Skeletal muscle cell (primary cell): ENCODE results near the gene TRMT44.
A peak's percentile ranks its signal among the peaks of the same experiment; 100 is the strongest.

ENCODE experiments used
- DNase-seq: peaks from one replicate; pipeline ENCODE4 v3.0.0-alpha.2; 2010; ENCODE audit warnings: low read depth
- H3K4me3 ChIP-seq: 2 replicates; pipeline ENCODE4 v1.5.1; 2011; ENCODE audit warnings: low read depth, mild to moderate bottlenecking, control low read depth, low read length, moderate library complexity

Gene TRMT44

GRCh38 chr4:8431553-8431952, 9.0 kb upstream of the TRMT44 start:
- no peak overlapping the region for H3K4me3 ChIP-seq
- DNase-seq, result no peak

GRCh38 chr4:8433136-8433535, 7.4 kb upstream of the TRMT44 start:
- DNase-seq, result no peak
- no peak overlapping the region for H3K4me3 ChIP-seq

GRCh38 chr4:8434251-8435073, 6.1 kb upstream of the TRMT44 start:
- no peak overlapping the region for H3K4me3 ChIP-seq
- no peak for DNase-seq

GRCh38 chr4:8435656-8436121, 4.9 kb upstream of the TRMT44 start:
- H3K4me3 ChIP-seq, result peak overlapping the region; percentile 30
- DNase-seq, result no peak

GRCh38 chr4:8437281-8437680, 3.3 kb upstream of the TRMT44 start:
- no peak for DNase-seq
- H3K4me3 ChIP-seq, result no peak overlapping the region

- DNase-seq, result no peak
- no peak overlapping the region for H3K4me3 ChIP-seq
These were observed 1.8 kb upstream of the TRMT44 start for GRCh38 chr4:8438743-8439142.

- H3K4me3 ChIP-seq, result no peak overlapping the region
- no peak for DNase-seq
These were observed 1.4 kb upstream of the TRMT44 start for GRCh38 chr4:8439168-8439567.

- DNase-seq, result no peak
These were observed 574 bp upstream of the TRMT44 start for GRCh38 chr4:8439914-8440491.

GRCh38 chr4:8441499-8442091, 1.0 kb downstream of the TRMT44 start:
- no peak for DNase-seq

More at GRCh38 chr4:8439914-8440491, 574 bp upstream of the TRMT44 start:
- peak overlapping the region; percentile 99 for H3K4me3 ChIP-seq

GRCh38 chr4:8442596-8443358, 2.2 kb downstream of the TRMT44 start:
- no peak overlapping the region for H3K4me3 ChIP-seq
- DNase-seq, result no peak

More at GRCh38 chr4:8441499-8442091, 1.0 kb downstream of the TRMT44 start:
- H3K4me3 ChIP-seq, result peak overlapping the region; percentile 99

GRCh38 chr4:8443801-8444200, 3.2 kb downstream of the TRMT44 start:
- no peak for DNase-seq
- no peak overlapping the region for H3K4me3 ChIP-seq

GRCh38 chr4:8446122-8446521, 5.5 kb downstream of the TRMT44 start:
- H3K4me3 ChIP-seq, result no peak overlapping the region
- DNase-seq, result no peak

- H3K4me3 ChIP-seq, result no peak overlapping the region
- no peak for DNase-seq
These were observed 11.0 kb downstream of the TRMT44 start for GRCh38 chr4:8451440-8452182.

GRCh38 chr4:8453957-8454356, 13.4 kb downstream of the TRMT44 start:
- H3K4me3 ChIP-seq, result no peak overlapping the region
- DNase-seq, result no peak

- no peak for DNase-seq
These were observed 17.2 kb downstream of the TRMT44 start for GRCh38 chr4:8457646-8458252.

GRCh38 chr4:8459867-8460445, 19.4 kb downstream of the TRMT44 start:
- H3K4me3 ChIP-seq, result no peak overlapping the region
- no peak for DNase-seq

More at GRCh38 chr4:8457646-8458252, 17.2 kb downstream of the TRMT44 start:
- H3K4me3 ChIP-seq, result no peak overlapping the region

- DNase-seq, result no peak
- no peak overlapping the region for H3K4me3 ChIP-seq
These were observed 20.5 kb downstream of the TRMT44 start for GRCh38 chr4:8461086-8461485.

GRCh38 chr4:8461616-8462015, 21.0 kb downstream of the TRMT44 start:
- DNase-seq, result no peak

More at GRCh38 chr4:8461616-8462015, 21.0 kb downstream of the TRMT44 start:
- no peak overlapping the region for H3K4me3 ChIP-seq
